Epidermal melanocyte (primary cell): ENCODE results near the gene NEUROG2.
"Not testable (repeated sequence)": the region's sequence is repeated elsewhere in the genome, so short reads cannot be mapped to it uniquely, and the experiment has no call there.

Experiments used
- DNase-seq: peaks from one replicate; pipeline ENCODE4 v3.0.0; 2011; ENCODE audit warnings: low spot score; ENCODE audit not compliant: insufficient read length

The NEUROG2 gene

DNA sequence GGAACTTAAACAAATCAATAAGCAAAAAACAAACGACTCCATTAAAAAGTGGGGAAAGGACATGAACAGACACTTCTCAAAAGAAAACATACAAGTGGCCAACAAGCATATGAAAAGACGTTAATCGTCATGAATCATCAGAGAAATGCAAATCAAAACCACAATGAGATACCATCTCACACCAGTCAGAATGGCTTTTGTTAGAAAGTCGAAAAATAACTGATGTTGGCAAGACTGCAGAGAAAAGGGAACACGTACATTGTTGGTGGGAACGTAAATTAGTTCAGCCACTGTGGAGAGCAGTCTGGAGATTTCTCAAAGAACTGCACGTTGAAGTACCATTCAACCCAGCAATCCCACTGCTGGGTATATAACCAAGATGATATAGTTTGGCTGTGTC, 23.7 kb downstream of the NEUROG2 start:
- no peak for DNase-seq

- DNase-seq, result not testable (repeated sequence)
These were observed 25.2 kb downstream of the NEUROG2 start for GRCh38 chr4:112490808-112491207.

- no peak for DNase-seq
These were observed 30.1 kb downstream of the NEUROG2 start for GRCh38 chr4:112485930-112486329.

DNA sequence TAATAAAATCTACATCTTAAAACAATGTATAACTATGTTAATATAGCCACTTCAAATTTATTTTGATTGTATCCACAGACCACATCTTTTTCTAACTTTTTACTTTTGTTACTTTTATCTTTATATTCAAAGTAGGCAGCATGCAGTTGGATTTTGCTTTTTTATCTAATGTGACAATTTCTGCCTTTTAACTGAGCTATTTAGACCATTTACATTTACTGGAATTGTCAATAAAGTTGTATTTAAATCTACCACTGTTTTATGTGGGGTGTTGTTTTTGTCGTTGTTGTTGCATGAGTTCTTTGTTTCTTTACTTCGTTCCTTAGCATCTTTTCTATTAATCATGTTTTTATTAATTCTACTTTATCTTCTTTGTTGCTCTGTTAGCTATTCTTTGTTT, 42.0 kb downstream of the NEUROG2 start:
- no peak for DNase-seq

DNA sequence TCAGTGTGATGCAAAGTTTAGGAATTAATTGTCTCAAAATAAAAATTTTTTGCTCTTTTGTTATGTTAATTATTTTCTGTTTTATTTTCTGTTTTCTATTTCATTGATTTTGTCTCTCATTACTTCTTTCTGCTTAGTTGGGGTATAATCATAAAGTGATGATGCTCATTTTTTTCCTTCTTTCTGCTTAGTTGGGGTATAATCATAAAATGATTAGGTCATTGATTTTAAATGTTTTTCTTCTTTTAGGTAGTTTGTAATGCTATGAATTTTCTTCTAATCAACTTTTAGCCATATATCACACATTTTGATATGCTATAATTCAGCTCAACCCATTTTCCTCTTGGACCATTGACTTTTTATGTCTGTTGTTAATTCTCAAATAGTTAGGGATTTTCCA, 43.7 kb downstream of the NEUROG2 start:
- no peak for DNase-seq
